HL-60 (cell line): ENCODE measurements around the gene ID2.

Experiments used
- CTCF ChIP-seq: IDR thresholded peaks from one replicate; pipeline ENCODE4 v1.5.1; 2011; ENCODE audit warnings: low read length, control low read depth, inconsistent platforms; ENCODE audit not compliant: insufficient read depth
- GABPA ChIP-seq: IDR thresholded peaks from 2 replicates; pipeline ENCODE4 v1.6.1; 2012; ENCODE audit warnings: low read depth
- POLR2AphosphoS5 ChIP-seq: IDR thresholded peaks from 2 replicates; pipeline ENCODE4 v1.6.1; 2012; ENCODE audit warnings: low read depth
- REST ChIP-seq: IDR thresholded peaks from 2 replicates; pipeline ENCODE4 v1.6.1; 2012; ENCODE audit warnings: low read depth; ENCODE audit not compliant: insufficient replicate concordance
- SPI1 ChIP-seq: IDR thresholded peaks from 2 replicates; pipeline ENCODE4 v1.6.1; 2012; ENCODE audit warnings: low read depth, mild to moderate bottlenecking, borderline replicate concordance

GRCh38 chr2:8641301-8641965 is 40.4 kb upstream of the ID2 start:
- TF ChIP-seq GABPA (no peak), CTCF (no peak), POLR2AphosphoS5 (no peak), REST (no peak), SPI1 (no peak)
